Activated CD8-positive, alpha-beta memory T cell treated with anti-CD3 and anti-CD28 coated beads, Interleukin-2, amount 10 ng/mL, durations not matched to agents 7 days and 5 days (primary cell): Measurements from ENCODE around the gene GNA15. TPM values are rescaled to one million over a fixed set of nuclear protein-coding genes. Genes with fewer than 3 reads are reported as not detected.

Source experiments
- ATAC-seq: fragments of 150-1000 bp; cut with Tn5 transposase; one replicate; pipeline ENCODE4 v1.10.0; 2021; ENCODE audit warnings: moderate library complexity
- CTCF ChIA-PET: fragments of 350-600 bp; sonication (Branson Sonifier 250); formaldehyde crosslinking; loops from one replicate; lab custom pipeline; 2021; ENCODE audit warnings: antibody characterized with exemption; lab: Charles Lee
- DNase-seq: peaks from one replicate; pipeline ENCODE4 v3.0.0-alpha.2; 2020
- H3K27ac Mint-ChIP-seq: one replicate; pipeline ENCODE4 v1.8.0; 2021; ENCODE audit warnings: mild to moderate bottlenecking, mixed read lengths
- H3K27me3 Mint-ChIP-seq: one replicate; pipeline ENCODE4 v1.8.0; 2021; ENCODE audit warnings: mixed read lengths
- H3K36me3 Mint-ChIP-seq: one replicate; pipeline ENCODE4 v1.8.0; 2021; ENCODE audit warnings: mild to moderate bottlenecking, mixed read lengths
- H3K4me1 Mint-ChIP-seq: one replicate; pipeline ENCODE4 v1.8.0; 2021; ENCODE audit warnings: mixed read lengths
- H3K4me3 Mint-ChIP-seq: one replicate; pipeline ENCODE4 v1.8.0; 2021; ENCODE audit warnings: mild to moderate bottlenecking, moderate library complexity, mixed read lengths
- H3K9me3 Mint-ChIP-seq: one replicate; pipeline ENCODE4 v1.8.0; 2022; ENCODE audit warnings: low read depth, mixed read lengths
- total RNA-seq, 2 experiments: library from RNA; stranded (reverse); gene quantifications; one replicate each; pipeline ENCODE4 v1.2.3, GENCODE V29; 2021

GNA15 gene
- total RNA-seq, 2 experiments from 2014 or later: 23.7 to 39.8 TPM

- H3K36me3 Mint-ChIP-seq: peaks cover 50% of the 10 kb centered on the region
- CTCF ChIA-PET: interaction anchor here (1.2 to 1.6 kb wide), 2 partner anchors 76 to 229 kb away, joined by 5 to 6 read pairs; no protein-coding TSS in a partner anchor
- peak; percentile 5 for ATAC-seq
These were observed 44.0 kb downstream of the GNA15 start for GRCh38 chr19:3179739-3180293.

GRCh38 chr19:3183721-3184641, 48.1 kb downstream of the GNA15 start:
- peaks cover 43% of the 10 kb centered on the region for H3K36me3 Mint-ChIP-seq
- peaks cover 55% of the 10 kb centered on the region for H3K4me1 Mint-ChIP-seq
- H3K4me3 Mint-ChIP-seq: peak overlapping the region; percentile 89
- no peaks in the 10 kb centered on the region for H3K9me3 Mint-ChIP-seq
- H3K27me3 Mint-ChIP-seq: no peaks in the 10 kb centered on the region
- peak overlapping the region; percentile 73 for H3K27ac Mint-ChIP-seq
- ATAC-seq: no peak
- no peak for DNase-seq
- CTCF ChIA-PET: interaction anchor here (0.9 to 1.7 kb wide), 4 partner anchors 22 to 80 kb away, joined by 3 to 5 read pairs (median 4); no protein-coding TSS in a partner anchor

More at GRCh38 chr19:3179739-3180293, 44.0 kb downstream of the GNA15 start:
- Mint-ChIP-seq H3K27me3 (no peaks in the 10 kb centered on the region), H3K4me1 (peaks cover 43% of the 10 kb centered on the region), H3K9me3 (no peaks in the 10 kb centered on the region), H3K4me3 (peak overlapping the region; percentile 97), H3K27ac (peak overlapping the region; percentile 91)
- DNase-seq: peak; percentile 66

- ATAC-seq (peak; percentile 28), DNase-seq (peak; percentile 89)
- Mint-ChIP-seq H3K4me3 (peak overlapping the region; percentile 89), H3K4me1 (peaks cover 60% of the 10 kb centered on the region), H3K27me3 (no peaks in the 10 kb centered on the region), H3K27ac (peak overlapping the region; percentile 91), H3K36me3 (peaks cover 35% of the 10 kb centered on the region), H3K9me3 (no peaks in the 10 kb centered on the region)
- CTCF ChIA-PET: interaction anchor here (0.9 to 1.0 kb wide), 2 partner anchors 38 to 81 kb away, joined by 4 to 5 read pairs; no protein-coding TSS in a partner anchor
These were observed 49.1 kb downstream of the GNA15 start for GRCh38 chr19:3184847-3185460.

- no peaks in the 10 kb centered on the region for H3K9me3 Mint-ChIP-seq
- peak within 1 kb of the TSS; percentile 91 for H3K27ac Mint-ChIP-seq
- DNase-seq (peak; percentile 94), ATAC-seq (peak; percentile 83)
- no peaks in the 10 kb centered on the region for H3K27me3 Mint-ChIP-seq
- peaks cover 60% of the 10 kb centered on the region for H3K4me1 Mint-ChIP-seq
- CTCF ChIA-PET: interaction anchor here (0.7 to 1.3 kb wide), 2 partner anchors 45 to 57 kb away, joined by 3 to 6 read pairs; no protein-coding TSS in a partner anchor
- H3K4me3 Mint-ChIP-seq: peak within 1 kb of the TSS; percentile 89
- H3K36me3 Mint-ChIP-seq: peaks cover 29% of the 10 kb centered on the region
These were observed 49.8 kb downstream of the GNA15 start, which contains the start of gene NCLN for GRCh38 chr19:3185461-3186159. Gene NCLN, plus strand, starts transcription at chr19:3185930. Its CDS starts 101 bp downstream, at chr19:3186031.

DNA sequence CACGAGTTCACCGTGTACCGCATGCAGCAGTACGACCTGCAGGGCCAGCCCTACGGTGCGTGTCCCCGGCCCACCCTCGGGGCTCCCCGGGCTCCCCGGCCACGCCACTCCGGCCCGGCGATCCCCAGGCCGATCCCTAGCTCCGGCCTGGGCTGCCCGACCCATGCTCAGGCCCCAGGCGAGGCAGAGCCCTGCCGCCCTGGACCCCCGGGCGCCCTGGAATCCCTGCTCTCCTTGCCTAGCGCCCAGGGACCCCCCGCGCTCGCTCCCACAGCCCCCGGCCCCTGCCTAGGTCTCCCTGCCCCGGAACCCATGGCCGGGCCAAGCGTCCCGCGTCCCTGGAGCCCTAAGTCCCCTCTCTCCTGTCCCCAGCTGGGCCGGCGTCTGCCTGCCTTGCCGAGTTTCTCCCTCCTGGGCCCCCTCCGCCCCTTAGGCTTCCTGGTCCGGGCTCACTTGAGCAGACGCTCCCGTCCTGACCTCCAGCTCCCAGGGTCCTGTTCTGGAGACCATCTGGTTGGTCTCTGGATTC, 50.4 kb downstream of the GNA15 start:
- Mint-ChIP-seq H3K9me3 (no peaks in the 10 kb centered on the region), H3K27me3 (no peaks in the 10 kb centered on the region), H3K4me1 (peaks cover 59% of the 10 kb centered on the region), H3K4me3 (peak overlapping the region; percentile 78), H3K27ac (peak overlapping the region; percentile 68), H3K36me3 (peaks cover 25% of the 10 kb centered on the region)
- peak; percentile 4 for ATAC-seq
- CTCF ChIA-PET: interaction anchor here (0.7 to 1.3 kb wide), 3 partner anchors 45 to 235 kb away, joined by 3 to 6 read pairs (median 3); no protein-coding TSS in a partner anchor
- DNase-seq: no peak

- DNase-seq (no peak), ATAC-seq (no peak)
- Mint-ChIP-seq H3K4me3 (peak overlapping the region; percentile 78), H3K36me3 (peaks cover 20% of the 10 kb centered on the region), H3K27me3 (no peaks in the 10 kb centered on the region), H3K9me3 (no peaks in the 10 kb centered on the region), H3K4me1 (peaks cover 57% of the 10 kb centered on the region), H3K27ac (peak overlapping the region; percentile 68)
- CTCF ChIA-PET: interaction anchor here (1.2 kb wide), 1 partner anchor 236 kb away, joined by 3 read pairs; no protein-coding TSS in a partner anchor
These were observed 51.2 kb downstream of the GNA15 start for GRCh38 chr19:3186891-3187661.

DNA sequence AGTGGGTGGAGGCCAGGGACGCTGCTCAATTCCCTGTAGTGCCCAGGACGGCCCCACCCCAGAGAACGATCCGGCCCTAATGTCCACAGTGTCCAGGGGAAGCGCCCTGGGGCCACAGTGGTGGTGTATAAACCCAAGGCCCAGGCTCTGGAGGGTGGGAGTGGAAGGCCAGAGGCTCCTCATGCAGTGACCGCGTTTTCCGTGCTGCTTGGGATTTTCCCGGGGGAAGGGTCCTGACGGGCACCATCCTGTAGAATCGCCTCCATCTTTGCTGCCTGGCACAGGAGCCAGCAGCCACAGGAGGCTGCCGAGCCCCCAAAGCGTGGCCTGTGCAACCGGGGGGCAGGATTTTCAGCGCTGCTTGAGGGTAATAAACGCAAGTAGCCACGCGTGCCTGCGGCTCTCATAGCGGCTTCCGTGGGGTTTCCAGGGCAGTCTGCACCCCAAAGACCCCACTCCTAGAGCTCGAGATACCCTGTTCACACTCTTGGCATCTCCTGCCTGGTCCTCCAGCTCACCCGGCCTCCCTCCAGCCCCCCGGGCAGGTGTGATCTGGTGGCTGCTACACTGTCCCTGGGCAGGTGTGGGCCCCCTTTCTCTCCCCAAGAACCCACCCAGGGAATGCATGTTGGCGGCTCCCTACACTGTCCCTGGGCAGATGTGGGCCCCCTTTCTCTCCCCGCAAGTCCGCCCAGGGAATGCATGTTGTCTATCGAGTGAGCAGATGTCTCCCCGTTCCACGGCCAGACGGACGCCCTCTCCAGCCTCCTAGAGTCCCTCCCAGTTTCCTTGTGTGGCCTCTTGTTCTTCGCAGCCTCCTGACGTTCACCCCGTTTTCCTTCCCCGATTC, 52.1 kb downstream of the GNA15 start:
- ATAC-seq: no peak
- Mint-ChIP-seq H3K27ac (peak overlapping the region; percentile 56), H3K4me3 (no peak overlapping the region), H3K36me3 (peaks cover 17% of the 10 kb centered on the region), H3K27me3 (no peaks in the 10 kb centered on the region), H3K4me1 (peaks cover 52% of the 10 kb centered on the region), H3K9me3 (no peaks in the 10 kb centered on the region)
- no peak for DNase-seq
- CTCF ChIA-PET: no interaction called here

DNA sequence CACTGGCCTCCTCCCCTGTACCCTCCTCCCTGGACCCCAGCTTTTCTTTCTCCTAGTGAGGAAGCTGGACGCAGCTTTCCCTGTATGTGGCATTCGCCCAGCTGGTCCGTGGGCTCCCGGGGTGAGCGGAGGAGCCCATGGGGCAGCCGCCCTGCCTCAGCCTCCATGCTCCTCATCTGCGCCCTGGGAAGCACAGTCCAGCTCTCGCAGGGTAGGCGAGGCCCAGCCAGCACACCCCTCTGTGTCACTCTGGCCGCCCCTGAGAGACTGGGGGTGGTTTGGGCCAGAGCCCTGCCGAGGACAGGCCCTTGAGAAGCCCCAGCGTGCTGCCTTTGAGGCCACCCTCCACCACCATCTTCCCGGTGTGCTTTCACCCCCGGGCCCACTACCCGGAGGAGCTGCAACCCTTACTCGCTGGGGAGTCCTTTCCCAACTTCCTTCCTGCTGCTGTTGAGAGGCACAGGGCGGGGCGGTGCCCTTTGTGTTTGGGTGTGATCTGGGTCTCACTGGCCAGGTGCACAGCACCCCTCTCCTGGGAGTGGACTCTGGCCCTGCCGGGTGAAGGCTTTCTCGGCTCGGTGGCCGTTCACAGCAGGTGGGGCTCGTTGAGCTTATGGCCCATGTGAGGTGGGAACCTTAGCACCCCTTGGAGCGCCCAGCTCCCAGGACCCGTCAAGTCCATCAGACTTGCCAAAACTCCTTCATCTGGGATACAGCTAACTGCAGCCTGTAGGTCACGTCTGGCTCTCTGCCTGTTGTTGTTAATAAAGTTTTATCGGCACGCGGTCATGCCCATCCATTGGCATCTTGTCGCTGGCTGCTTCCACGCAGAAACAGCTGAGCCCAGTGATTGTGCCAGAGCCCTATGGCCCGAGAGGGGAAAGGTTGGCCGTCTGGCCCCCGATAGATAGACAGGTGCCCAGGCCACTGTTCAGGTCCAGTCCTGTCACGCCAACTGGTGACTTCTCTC, 53.1 kb downstream of the GNA15 start:
- CTCF ChIA-PET: no interaction called here
- peaks cover 45% of the 10 kb centered on the region for H3K4me1 Mint-ChIP-seq

GRCh38 chr19:3189702-3190469, 54.1 kb downstream of the GNA15 start:
- ATAC-seq (no peak), DNase-seq (no peak)
- H3K36me3 Mint-ChIP-seq: peaks cover 10% of the 10 kb centered on the region
- H3K27ac Mint-ChIP-seq: no peak overlapping the region
- CTCF ChIA-PET: no interaction called here
- peaks cover 36% of the 10 kb centered on the region for H3K4me1 Mint-ChIP-seq
- H3K27me3 Mint-ChIP-seq: no peaks in the 10 kb centered on the region
- H3K4me3 Mint-ChIP-seq: no peak overlapping the region
- H3K9me3 Mint-ChIP-seq: no peaks in the 10 kb centered on the region

More for the DNA sequence above, 53.1 kb downstream of the GNA15 start:
- DNase-seq (no peak), ATAC-seq (no peak)
- Mint-ChIP-seq H3K36me3 (peaks cover 16% of the 10 kb centered on the region), H3K27me3 (no peaks in the 10 kb centered on the region), H3K27ac (peak overlapping the region; percentile 28), H3K9me3 (no peaks in the 10 kb centered on the region), H3K4me3 (no peak overlapping the region)

- H3K9me3 Mint-ChIP-seq: no peaks in the 10 kb centered on the region
- peaks cover 10% of the 10 kb centered on the region for H3K36me3 Mint-ChIP-seq
- ATAC-seq (no peak), DNase-seq (no peak)
- H3K4me1 Mint-ChIP-seq: peaks cover 31% of the 10 kb centered on the region
- no peak overlapping the region for H3K4me3 Mint-ChIP-seq
- H3K27ac Mint-ChIP-seq: no peak overlapping the region
- no peaks in the 10 kb centered on the region for H3K27me3 Mint-ChIP-seq
- CTCF ChIA-PET: no interaction called here
These were observed 54.6 kb downstream of the GNA15 start for GRCh38 chr19:3190470-3190770.
